Measurements from ENCODE around the gene PLXNA3.

Gene PLXNA3

DNA sequence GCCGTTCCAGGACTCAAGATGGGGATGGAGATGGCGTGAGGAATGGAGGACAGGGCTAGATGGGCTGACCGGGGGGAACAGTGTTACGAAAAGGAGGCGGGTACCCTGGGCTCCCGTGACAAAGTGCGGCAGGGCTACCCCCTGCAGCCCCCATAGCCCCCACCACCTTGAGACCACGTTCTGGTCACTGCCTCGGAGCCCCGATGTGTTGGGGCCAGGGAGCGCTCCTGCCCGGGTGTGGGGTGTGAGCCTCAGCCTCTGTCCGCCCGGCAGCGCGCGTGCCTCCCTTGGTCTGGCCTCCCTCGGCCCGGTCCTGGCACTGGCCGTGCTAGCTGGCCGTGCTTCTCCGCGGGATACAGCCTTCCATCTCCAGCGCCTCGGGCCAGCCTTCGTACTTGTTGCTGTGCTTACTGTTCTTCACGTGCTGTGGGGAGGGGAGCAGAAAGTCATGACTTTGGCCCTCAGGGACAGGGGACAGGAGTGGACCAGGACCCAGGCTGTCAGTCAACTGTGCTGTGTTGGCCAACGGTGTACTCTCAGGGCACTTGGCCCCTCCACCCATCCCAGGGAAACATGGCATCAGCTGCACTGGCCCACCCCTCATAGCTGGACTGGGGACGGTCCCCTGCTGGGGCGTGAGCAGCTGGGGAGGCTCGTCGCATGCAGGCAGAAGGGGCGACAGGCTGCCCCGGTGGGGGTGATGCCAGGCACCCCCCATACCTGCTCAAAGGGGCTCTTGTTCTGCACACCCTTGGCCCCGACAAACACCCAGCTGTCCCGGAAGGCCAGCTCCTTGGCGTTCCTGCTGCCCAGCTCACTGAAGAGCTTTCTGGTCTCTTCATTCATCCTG is 48.6 kb downstream of the PLXNA3 start:
- no peak for DNase-seq

DNA sequence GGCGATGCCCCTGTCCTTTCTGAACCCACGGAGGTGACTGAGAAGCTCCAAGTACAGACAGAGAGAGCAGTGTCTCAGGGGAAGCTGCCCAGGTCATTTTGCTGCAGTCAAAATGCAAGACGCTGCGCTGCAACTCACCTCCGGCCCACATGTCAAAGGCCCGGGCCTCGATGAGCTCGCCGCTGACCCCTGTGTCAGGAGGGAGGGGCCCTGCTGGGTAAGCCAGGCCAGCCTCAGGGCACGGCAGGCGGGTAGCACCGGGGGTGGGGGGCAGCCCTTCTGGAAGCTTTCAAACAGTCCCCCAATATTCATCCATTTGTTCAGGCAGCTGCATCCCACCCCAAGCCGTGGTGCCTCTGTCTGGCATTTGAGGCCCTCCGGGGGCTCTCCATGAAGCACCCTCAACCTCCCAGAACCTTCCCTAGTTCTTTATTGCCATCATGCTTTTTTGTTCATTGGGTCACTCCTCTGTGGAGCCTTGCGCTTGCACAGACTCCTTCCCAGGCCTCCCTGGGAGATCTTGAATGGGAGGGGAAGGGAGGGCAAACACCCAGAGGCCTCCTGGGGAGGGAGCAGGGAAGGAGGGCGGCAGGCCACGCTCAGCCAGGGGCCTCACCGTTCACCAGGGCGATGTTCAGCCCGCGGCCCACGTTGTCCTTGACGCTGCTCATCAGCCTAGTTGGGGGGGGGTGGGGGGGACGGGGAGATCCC is 49.7 kb downstream of the PLXNA3 start:
- no peak for DNase-seq

DNA sequence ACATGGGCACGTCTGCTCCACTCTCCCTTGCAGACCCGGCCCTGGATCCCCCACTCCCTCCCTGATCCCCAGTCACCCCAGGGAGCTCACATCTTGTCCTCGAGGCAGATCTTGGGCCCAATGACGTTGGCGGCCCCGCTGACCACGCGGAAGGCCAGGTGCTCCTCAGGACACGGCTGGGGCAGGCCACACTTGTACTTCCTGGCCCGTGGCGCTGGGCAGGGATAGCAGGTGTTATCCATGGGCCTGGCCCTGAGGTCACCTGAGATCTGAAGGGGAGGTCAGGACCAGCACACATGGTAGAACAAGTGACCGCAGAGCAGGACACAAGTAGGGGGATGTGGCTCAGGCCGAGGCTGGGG is 50.3 kb downstream of the PLXNA3 start:
- DNase-seq = no peak

DNA sequence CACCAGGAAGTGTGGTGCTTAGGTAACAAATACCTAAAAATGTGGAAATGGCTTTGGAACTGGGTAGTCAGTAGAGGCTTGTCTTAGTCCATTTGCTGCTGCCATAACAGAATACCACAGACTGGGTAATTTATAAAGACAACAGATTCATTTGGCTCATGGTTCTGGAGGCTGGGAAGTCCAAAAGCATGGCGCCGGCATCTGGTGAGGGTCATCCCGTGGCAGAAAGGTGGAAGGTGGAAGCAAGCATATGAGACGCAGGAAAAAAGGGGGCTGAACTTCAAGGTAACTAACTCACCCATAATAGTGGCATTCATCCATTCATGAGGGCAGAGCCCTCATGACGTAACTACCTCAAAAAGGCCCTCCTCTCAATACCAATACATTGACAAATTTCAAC is 51.4 kb downstream of the PLXNA3 start:
- no peak for DNase-seq

DNA sequence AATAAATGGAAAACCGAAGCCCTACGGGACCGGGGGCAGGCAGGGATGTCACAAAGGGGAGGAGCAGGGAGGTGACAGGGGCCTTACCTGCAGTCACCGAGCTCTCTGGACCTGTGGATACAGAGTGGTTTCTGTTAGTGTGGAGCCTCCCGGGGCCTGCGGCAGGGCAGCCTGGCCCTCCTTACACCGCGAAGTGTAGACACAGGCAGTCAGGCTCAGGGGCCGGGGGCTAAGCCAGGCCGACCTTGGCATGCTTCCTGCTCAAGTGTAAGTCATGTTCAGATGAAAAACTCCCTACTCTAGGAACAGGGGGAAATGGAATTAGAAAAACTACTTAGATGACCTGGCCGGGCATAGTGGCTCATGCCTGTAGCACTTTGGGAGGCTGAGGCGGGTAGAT is 53.7 kb downstream of the PLXNA3 start:
- no peak for DNase-seq

DNA sequence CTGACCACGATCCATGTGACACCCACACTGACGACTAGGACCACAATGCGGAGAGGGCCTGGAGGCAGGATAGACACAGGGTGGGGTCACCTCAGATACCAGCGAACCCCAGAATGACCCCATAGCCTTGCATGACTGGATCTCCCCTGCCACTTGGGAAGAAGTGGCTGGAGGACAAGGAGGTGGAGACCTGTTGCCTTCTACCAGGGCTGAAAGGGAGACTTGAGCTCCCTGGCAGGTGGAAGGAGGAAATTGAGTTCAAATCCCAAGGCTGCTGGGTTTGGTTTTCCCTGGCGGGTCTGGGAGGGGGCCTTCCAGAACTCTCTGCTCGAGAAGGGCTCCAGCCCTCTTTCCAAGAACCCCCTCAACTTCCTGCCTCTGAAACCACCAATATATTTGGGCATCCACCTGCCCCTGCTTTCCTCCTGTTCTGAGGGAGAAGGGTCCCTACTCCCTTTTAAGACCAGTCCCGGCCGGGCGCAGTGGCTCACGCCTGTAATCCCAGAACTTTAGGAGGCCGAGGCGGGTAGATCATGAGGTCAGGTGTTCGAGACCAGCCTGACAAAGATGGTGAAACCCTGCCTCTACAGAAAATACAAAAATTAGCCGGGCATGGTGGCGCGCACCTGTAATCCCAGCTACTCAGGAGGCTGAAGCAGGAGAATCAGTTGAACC is 54.9 kb downstream of the PLXNA3 start:
- DNase-seq = no peak

DNA sequence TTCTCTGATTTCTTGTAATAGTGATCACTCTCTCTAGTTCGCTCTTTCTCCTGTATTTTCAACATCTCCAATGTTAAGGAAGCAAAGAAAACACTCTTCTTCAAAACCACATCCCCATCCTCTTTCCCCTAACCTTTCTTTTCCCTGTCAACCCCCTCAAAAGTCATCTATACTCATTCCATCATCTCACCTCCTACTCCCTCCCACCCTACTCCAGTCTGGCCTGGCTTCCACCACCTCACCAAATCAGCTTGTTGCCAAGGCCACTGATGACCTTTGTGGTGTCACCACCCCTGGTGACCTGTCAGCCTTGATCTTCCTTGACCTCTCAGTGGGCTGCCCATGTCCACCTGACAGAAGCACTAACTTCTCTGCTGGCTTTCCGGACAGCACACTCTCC is 55.6 kb downstream of the PLXNA3 start:
- no peak for DNase-seq

DNA sequence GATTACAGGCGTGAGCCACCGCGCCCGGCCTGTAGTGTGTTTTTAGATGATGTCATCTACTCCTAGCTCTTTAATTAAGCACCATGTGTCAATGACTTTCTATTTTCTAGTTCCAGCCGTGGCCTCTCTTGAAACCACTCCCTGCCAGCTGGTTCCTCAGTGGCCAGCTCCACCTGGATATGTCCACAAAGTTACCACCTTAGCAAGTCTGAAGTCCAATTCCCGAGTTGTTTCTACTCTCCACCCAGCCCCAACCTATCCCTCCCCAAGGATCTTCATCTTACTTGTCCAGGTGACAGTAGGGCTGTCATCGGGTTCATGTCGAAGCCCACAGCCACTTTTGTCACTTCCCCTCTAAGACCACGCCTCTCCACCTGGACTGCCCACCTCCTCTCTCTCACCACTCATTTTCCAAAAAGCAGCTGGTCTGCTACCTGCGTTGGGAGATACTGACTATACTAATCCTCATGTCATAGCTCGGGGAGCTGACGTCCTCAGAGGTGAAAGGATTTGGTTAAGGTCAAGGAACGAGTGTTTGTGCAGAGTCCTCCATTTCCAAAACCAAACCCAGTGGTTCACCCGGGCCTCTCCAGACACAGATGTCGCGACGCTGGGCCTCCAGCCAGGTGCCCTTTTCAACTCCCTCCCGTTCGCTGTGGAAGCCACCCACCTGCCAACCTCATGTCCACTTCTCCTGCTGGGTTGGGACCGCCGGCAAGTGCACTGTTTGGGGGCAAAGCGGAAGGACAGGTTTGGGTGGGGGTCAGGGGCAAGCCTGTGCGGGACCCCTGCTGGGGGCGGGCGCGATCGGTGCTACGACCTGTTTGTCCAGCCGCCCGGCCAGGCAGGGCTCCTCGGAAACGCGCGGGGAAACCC is 57.2 kb downstream of the PLXNA3 start:
- peak in 1 of 2 experiments; percentile 54 for DNase-seq

DNA sequence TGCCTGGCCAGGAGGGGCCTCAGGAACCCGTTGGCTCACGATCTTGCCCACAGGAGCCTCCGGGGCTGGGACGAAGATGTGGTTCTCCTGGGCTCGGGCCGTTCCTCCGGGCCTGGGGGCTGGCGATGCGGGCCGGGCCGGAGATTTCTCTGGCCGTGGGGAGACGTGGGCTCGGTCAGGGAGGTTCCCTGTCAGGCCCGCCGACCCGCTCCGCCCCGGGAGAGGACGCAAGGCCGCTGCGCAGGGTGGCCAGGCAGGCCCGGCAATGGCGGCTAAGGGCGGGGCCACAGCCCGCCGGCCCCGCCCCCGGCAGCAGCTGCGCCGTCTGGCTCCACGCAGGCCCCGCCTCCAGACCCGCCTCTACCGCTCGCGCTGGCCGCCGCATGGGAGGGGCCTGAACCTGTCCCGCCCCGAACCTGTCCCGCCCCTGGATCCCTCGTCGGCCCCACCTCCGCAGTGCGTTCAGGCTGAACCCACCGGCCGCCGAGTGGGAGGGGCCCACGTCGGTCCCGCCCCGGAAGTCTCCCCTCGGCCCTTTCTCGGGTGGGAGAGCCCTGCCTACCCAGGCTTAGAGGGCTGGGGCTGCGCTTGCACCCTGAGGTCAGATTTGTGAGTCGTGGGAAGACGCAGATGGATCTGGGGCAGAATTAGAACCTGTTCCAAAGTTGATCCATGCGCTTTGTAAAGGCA is 58.0 kb downstream of the PLXNA3 start, which contains the start of gene FAM3A:
Gene FAM3A, minus strand, starts transcription at position 267 of the 690 bp plus-strand sequence. CDS start 460 bp downstream, outside the sequence.
- peak; percentile 87 to 91 for DNase-seq

DNA sequence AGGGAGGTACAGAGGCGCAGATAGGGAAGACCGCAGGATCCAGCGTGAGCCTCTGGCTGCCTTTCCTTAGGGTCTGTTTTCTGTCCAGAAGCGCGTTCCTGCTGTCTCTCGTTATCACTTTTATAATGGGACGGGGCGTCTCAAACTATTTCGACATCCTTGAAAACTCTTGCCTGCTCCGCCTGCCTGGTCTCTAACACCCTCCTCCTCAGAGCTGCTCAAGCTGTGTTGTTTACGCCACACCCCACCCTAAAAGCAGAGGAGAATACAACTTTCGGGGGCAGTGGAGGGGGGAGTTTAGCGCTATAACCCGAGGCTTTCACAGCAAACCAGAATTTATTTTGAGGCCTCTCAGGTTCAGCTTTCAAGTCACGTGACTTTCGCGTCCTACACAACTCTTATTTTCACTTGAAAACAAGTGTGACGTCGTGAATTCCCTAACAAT is 58.6 kb downstream of the PLXNA3 start:
- DNase-seq = no peak

DNA sequence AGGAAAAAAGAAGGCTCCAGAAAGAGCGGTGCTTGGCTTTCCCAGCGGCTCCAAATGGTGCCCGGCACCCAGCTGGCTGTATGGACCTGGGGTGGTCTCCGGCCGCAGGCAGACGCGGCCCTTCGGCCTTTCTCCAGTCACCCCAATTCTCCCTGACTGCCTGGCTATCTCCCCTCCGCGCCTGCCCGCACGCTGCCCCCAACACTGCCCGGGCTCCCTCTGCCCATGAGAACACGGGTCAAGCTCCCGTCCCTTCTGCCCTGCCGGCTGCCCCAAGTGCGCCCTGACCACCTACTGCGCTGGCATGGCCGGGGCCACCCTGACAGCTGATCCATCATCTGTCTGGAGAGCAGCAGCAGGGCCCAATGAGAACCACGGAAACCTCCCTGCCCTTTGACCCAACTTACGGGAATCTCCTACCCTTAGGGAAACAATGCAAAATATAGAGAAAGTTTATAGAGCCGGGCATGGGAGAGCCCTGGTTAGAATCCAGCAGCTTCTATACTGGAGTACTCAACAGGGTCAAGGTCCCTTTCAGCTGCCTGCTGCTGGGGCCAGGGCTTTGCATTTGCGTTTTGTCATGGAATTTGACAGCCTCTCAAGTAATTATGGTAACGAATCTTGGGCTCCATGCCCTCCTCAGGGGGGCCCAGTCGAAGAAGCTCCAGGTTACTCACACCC is 59.2 kb downstream of the PLXNA3 start:
- DNase-seq = no peak

DNA sequence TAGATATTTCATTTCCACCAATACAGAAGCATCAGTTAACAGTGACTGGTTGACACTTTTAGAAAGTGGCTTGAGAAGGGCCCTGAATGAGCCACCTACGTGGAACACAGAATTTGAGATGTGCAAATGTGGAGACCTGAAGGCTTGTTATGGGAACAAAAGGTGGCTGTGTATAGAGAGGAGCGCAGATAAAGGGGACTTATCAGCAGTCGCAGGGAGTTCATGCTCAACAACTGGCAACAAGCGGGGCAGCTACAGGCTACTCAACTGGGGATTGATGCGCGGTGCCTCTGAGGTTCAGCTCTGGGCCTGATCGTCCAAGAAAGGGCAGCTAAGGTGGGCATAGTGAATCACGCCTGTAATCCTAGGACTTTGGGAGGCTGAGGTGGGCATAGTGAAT is 61.3 kb downstream of the PLXNA3 start:
- no peak for DNase-seq

DNA sequence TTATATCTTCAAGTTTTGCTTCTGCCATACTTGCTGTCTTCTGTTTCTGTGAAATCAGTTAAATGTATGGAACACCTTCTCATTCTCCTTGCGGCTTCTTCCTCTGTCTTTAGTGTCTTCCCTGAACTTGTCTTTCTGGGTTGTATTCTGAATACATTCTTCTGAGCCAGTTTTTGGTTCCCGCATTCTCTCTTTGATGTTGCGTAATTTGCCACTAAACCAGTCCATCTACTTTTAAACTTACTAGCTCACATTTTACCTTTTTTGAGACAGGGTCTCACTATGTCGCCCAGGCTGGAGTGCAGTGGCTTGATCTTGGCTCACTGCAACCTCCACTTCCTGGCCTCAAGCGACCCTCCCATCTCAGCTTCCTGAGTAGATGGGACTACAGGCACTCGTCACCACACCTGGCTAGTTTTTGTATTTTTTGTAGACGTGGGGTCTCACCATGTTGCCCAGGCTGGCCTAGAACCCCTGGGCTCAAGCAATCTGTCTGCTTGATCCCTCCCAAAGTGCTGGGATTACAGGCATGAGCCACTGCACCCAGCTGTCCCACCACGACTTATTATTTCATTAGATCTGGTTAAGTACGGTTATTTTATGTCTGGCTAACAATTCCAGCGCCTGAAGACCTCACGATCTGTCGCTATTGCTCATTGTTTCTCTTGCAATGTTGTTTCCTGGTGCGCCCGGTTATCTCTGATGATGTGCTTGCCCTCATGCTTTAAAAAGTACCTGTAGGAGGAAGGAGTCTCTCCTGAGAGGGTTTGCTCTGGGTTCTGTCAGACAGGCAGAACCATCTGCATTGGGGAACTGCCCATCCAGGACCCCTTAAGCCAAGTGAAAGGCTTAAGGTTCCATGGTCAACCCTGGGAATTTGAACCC is 67.8 kb downstream of the PLXNA3 start:
- no peak for DNase-seq

DNA sequence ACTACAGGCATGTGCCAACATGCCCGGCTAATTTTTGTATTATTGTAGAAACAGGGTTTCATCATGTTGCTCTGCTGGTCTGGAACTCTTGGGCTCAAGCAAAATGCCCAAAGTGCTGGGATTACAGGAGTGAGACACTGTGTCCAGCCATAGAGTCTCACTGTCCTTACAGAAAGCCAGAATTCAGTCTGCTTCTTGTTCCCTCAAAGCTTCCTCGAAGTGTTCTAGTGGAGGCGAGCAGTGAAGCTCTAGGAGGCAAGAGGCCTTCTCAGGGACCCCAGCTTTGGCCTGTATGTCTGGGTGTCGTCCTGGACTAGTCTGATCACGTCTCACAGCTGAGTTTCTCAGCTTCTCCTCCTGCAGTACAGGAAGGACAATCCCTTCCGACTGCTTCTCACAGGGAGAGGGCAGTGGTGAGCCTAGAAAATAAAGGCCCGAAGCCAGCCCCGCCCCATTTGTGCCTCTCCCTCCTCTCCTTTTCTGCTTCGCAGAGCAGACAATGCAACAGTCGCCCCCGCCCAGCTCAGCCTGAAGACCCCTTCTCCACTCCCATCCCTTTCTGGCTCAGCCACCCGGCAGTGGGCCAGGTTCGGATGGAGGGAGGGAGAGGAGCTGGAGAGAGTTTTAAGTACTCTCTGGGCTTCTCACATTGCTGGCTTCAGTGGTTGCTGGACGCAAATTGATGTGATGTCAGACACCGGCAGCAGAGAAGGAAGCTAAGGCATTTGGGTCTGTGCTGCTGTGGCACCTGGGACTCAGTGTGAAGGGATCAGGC is 69.0 kb downstream of the PLXNA3 start:
- DNase-seq = peak; percentile 45 to 73
